Endothelial cell of umbilical vein (primary cell): ENCODE results near the gene MLPH. TPM values are rescaled to one million over a fixed set of nuclear protein-coding genes. Genes with fewer than 3 reads are reported as not detected.

ENCODE experiments used
- BruUV-seq: library from RNA; stranded (reverse); fragments of 400-500 nt; replicated peaks from 2 replicates; lab custom pipeline; 2021; lab: Mats Ljungman, UMichigan
- CTCF ChIA-PET: fragments of 300-600, 350-600 bp; sonication (Branson Sonifier 250); formaldehyde crosslinking; loops from one replicate; lab custom pipeline; 2021; ENCODE audit warnings: antibody characterized with exemption, inconsistent platforms; lab: Charles Lee
- POLR2A ChIA-PET: fragments of 300-600, 350-600 bp; sonication (Branson Sonifier 250); formaldehyde crosslinking; loops from one replicate; lab custom pipeline; 2021; ENCODE audit warnings: antibody characterized with exemption, inconsistent platforms; lab: Charles Lee
- DNase-seq: peaks from one replicate; pipeline ENCODE4 v3.0.0-alpha.2; 2011; ENCODE audit warnings: low read depth, low spot score
- FAIRE-seq: peaks from 2 replicates; lab custom pipeline; 2011; peaks lifted over from hg19 to GRCh38; lab: Jason Lieb, UNC
- H2AFZ ChIP-seq: 2 replicates; pipeline ENCODE4 v1.6.0; 2012; ENCODE audit warnings: low read depth, low read length, control low read depth, inconsistent platforms
- H3K27ac ChIP-seq: 2 replicates; pipeline ENCODE4 v1.5.1; 2011; ENCODE audit warnings: low read depth, mild to moderate bottlenecking, control low read depth, low read length, moderate library complexity; ENCODE audit not compliant: insufficient read depth
- H3K27me3 ChIP-seq, 2 experiments: 2 replicates each; pipeline versions ENCODE4 v1.6.0 to v1.6.1; 2011; ENCODE audit warnings: low read length in 2 of 2, mixed read lengths in 1 of 2; ENCODE audit not compliant: control insufficient read depth in 2 of 2, insufficient read depth in 2 of 2
- H3K36me3 ChIP-seq, 2 experiments: 2 replicates in 1 of 2; 3 replicates in 1 of 2; pipeline ENCODE4 v1.5.1; 2011; ENCODE audit warnings: low read length in 2 of 2, mild to moderate bottlenecking in 1 of 2, moderate library complexity in 1 of 2; ENCODE audit not compliant: control insufficient read depth in 2 of 2, insufficient read depth in 2 of 2; ENCODE audit errors: extremely low read depth in 1 of 2
- H3K4me1 ChIP-seq: 3 replicates; pipeline ENCODE4 v1.5.1; 2011; ENCODE audit warnings: mild to moderate bottlenecking, low read length; ENCODE audit not compliant: control insufficient read depth, insufficient read depth; ENCODE audit errors: extremely low read depth
- H3K4me2 ChIP-seq: 2 replicates; pipeline ENCODE4 v1.6.1; 2011; ENCODE audit warnings: low read length, control low read depth, mixed read lengths; ENCODE audit not compliant: insufficient read depth
- H3K4me3 ChIP-seq, 3 experiments: fragments of 200-600 bp in 1 of 3; sonication (generic), shearing (Covaris generic) in 1 of 3; replicated peaks in 1 of 3; 2 replicates each; pipeline ENCODE4 v1.5.1; 2011 to 2016; ENCODE audit warnings: control low read depth in 3 of 3, low read length in 3 of 3, mild to moderate bottlenecking in 2 of 3, inconsistent platforms in 1 of 3, low read depth in 1 of 3, moderate library complexity in 1 of 3; ENCODE audit not compliant: insufficient read depth in 1 of 3
- H3K79me2 ChIP-seq: 2 replicates; pipeline ENCODE4 v1.6.0; 2012; ENCODE audit warnings: low read length, inconsistent platforms; ENCODE audit not compliant: control insufficient read depth, insufficient read depth
- H3K9ac ChIP-seq: replicated peaks from 2 replicates; pipeline ENCODE3; 2011; ENCODE audit warnings: low read length, control low read depth; ENCODE audit not compliant: insufficient read depth; ENCODE audit errors: extremely low read depth
- H3K9me1 ChIP-seq: replicated peaks from 3 replicates; pipeline ENCODE4 v1.6.0; 2011; ENCODE audit warnings: mild to moderate bottlenecking, low read length; ENCODE audit not compliant: control insufficient read depth, insufficient read depth; ENCODE audit errors: extremely low read depth
- H3K9me3 ChIP-seq: replicated peaks from 2 replicates; pipeline ENCODE4 v1.5.1; 2012; ENCODE audit warnings: low read length, inconsistent platforms; ENCODE audit not compliant: control insufficient read depth, insufficient read depth
- H4K20me1 ChIP-seq: replicated peaks from 2 replicates; pipeline ENCODE3; 2011; ENCODE audit warnings: mild to moderate bottlenecking, low read length; ENCODE audit not compliant: control insufficient read depth, insufficient read depth; ENCODE audit errors: extremely low read depth
- EZH2 ChIP-seq: IDR thresholded peaks from 2 replicates; pipeline ENCODE4 v1.6.1; 2012; ENCODE audit warnings: borderline replicate concordance, low read depth, mild to moderate bottlenecking, moderate library complexity, low read length, inconsistent platforms; ENCODE audit not compliant: severe bottlenecking
- FOS ChIP-seq: IDR thresholded peaks from 2 replicates; pipeline ENCODE4 v1.6.1; 2011; ENCODE audit warnings: mild to moderate bottlenecking, low read length, moderate library complexity, borderline replicate concordance; ENCODE audit not compliant: insufficient read depth
- GATA2 ChIP-seq: IDR thresholded peaks from 2 replicates; pipeline ENCODE4 v1.7.0; 2011; ENCODE audit warnings: low read depth, mild to moderate bottlenecking, moderate library complexity, mixed read lengths, low read length; ENCODE audit not compliant: insufficient read length, insufficient read depth
- JUN ChIP-seq: IDR thresholded peaks from 2 replicates; pipeline ENCODE4 v1.6.1; 2011; ENCODE audit warnings: borderline replicate concordance, low read depth; ENCODE audit not compliant: insufficient read length, insufficient read depth
- MAX ChIP-seq: IDR thresholded peaks from 2 replicates; pipeline ENCODE4 v1.6.1; 2011; ENCODE audit not compliant: insufficient read depth, insufficient read length
- MYC ChIP-seq: IDR thresholded peaks from one replicate; pipeline ENCODE4 v1.6.1; 2011; ENCODE audit warnings: mild to moderate bottlenecking, low read depth, low read length
- POLR2A ChIP-seq: IDR thresholded peaks from 2 replicates; pipeline ENCODE4 v1.6.1; 2012; ENCODE audit warnings: low read depth, mild to moderate bottlenecking, control low read depth, low read length
- POLR2AphosphoS5 ChIP-seq: IDR thresholded peaks from 2 replicates; pipeline ENCODE4 v1.6.1; 2012; ENCODE audit warnings: low read depth, mild to moderate bottlenecking, control low read depth, low read length, moderate library complexity; ENCODE audit not compliant: insufficient read depth
- dilution Hi-C: fragments of 300-500 bp; cut with MboI; formaldehyde crosslinking; loops from one replicate; pipeline ENCODE4 v1.15.0; 2019; ENCODE audit warnings: low sequenced_read_pairs; ENCODE audit not compliant: extremely low pct_ligation_motif_present
- intact Hi-C: fragments of 100-400 bp; cut with micrococcal nuclease; formaldehyde crosslinking; loops from one replicate; pipeline ENCODE4 v1.10.0; 2022
- polyA plus RNA-seq, 4 experiments: library from polyadenylated mRNA; depleted of rRNA in 3 of 4; stranded (reverse) in 3 of 4; unstranded in 1 of 4; fragments of >200 nt; gene quantifications; 2 replicates each; pipeline versions ENCODE4 v1.2.1 to v1.2.3, GENCODE V29; 2011 to 2012; ENCODE audit warnings: missing spikeins in 1 of 4
- total RNA-seq: library from RNA; stranded (reverse); gene quantifications from 2 replicates; pipeline ENCODE4 v1.2.3, GENCODE V29; 2021
- TF ChIP-seq, protein P1 (sequence below), 2 donors: IDR thresholded peaks; 1 replicate in 1 of 2; 2 replicates in 1 of 2; pipeline ENCODE4 v1.5.1; 2011; ENCODE audit warnings: low read length in 2 of 2, mild to moderate bottlenecking in 2 of 2, moderate library complexity in 2 of 2, control low read depth in 1 of 2, inconsistent platforms in 1 of 2, low read depth in 1 of 2; ENCODE audit not compliant: insufficient read depth in 1 of 2; ENCODE audit errors: extremely low read depth in 1 of 2

Gene MLPH
- total and polyA plus RNA-seq, 2 donors (not counting 3 experiments of a cell fraction or from before 2014, with no cell fraction given), result not detected

GRCh38 chr2:237590272-237591140 is 103.5 kb downstream of the MLPH start, which contains the start of gene RAB17:
Gene RAB17, minus strand, starts transcription at chr2:237590734. Its CDS starts 4,580 bp downstream, at chr2:237586154.
- H2AFZ ChIP-seq, result no peak within 1 kb of the TSS
- BruUV-seq, result no TSS peak
- no peaks in the 10 kb centered on the region for H3K36me3 ChIP-seq
- H3K4me2 ChIP-seq, result no peak within 1 kb of the TSS
- DNase-seq (no peak), FAIRE-seq (no peak)
- H4K20me1 ChIP-seq, result no peaks in the 10 kb centered on the region
- TF ChIP-seq FOS, result no peak
- TF ChIP-seq POLR2A, result no peak
- no peak for TF ChIP-seq GATA2
- no peak for TF ChIP-seq POLR2AphosphoS5
- TF ChIP-seq, protein P1, sequence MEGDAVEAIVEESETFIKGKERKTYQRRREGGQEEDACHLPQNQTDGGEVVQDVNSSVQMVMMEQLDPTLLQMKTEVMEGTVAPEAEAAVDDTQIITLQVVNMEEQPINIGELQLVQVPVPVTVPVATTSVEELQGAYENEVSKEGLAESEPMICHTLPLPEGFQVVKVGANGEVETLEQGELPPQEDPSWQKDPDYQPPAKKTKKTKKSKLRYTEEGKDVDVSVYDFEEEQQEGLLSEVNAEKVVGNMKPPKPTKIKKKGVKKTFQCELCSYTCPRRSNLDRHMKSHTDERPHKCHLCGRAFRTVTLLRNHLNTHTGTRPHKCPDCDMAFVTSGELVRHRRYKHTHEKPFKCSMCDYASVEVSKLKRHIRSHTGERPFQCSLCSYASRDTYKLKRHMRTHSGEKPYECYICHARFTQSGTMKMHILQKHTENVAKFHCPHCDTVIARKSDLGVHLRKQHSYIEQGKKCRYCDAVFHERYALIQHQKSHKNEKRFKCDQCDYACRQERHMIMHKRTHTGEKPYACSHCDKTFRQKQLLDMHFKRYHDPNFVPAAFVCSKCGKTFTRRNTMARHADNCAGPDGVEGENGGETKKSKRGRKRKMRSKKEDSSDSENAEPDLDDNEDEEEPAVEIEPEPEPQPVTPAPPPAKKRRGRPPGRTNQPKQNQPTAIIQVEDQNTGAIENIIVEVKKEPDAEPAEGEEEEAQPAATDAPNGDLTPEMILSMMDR (IDR thresholded peaks at IDR 0.05; ENCODE audit: extremely low read depth in 1 of 2, insufficient read depth in 1 of 2, low read depth in 1 of 2, low read length in 2 of 2), result no peak
- no peak for TF ChIP-seq MYC
- TF ChIP-seq JUN, result no peak
- no peak for TF ChIP-seq EZH2
- no peak for TF ChIP-seq MAX
- ChIA-PET CTCF (interaction anchor here (1.1 to 2.0 kb wide), 6 partner anchors 9 to 78 kb away, joined by 3 to 5 read pairs (median 4); no protein-coding TSS in a partner anchor), POLR2A (interaction anchor here (0.7 kb wide), 1 partner anchor 1410 kb away, joined by 4 read pairs; no protein-coding TSS in a partner anchor)
- H3K9ac ChIP-seq, result no peak within 1 kb of the TSS
- intact Hi-C loops, result no loop called here
- no peak within 1 kb of the TSS for H3K27ac ChIP-seq
- no peaks in the 10 kb centered on the region for H3K9me1 ChIP-seq
- peaks cover 0 to 2% of the 10 kb centered on the region in 2 experiments for H3K27me3 ChIP-seq
- no peak within 1 kb of the TSS for H3K4me3 ChIP-seq
- no peaks in the 10 kb centered on the region for H3K4me1 ChIP-seq
- dilution Hi-C loops, result no loop called here
- no peaks in the 10 kb centered on the region for H3K79me2 ChIP-seq
- no peaks in the 10 kb centered on the region for H3K9me3 ChIP-seq
